GM19452 (cell line): Measurements from ENCODE around the gene TMPO.
A peak's percentile ranks its signal among the peaks of the same experiment; 100 is the strongest.
"Not testable (repeated sequence)": the region's sequence is repeated elsewhere in the genome, so short reads cannot be mapped to it uniquely, and the experiment has no call there.

Source experiments
- ATAC-seq: cut with Tn5 transposase; IDR thresholded peaks from one replicate; pipeline ENCODE4 v1.9.1; 2021; ENCODE audit not compliant: unreplicated experiment

Gene TMPO

DNA sequence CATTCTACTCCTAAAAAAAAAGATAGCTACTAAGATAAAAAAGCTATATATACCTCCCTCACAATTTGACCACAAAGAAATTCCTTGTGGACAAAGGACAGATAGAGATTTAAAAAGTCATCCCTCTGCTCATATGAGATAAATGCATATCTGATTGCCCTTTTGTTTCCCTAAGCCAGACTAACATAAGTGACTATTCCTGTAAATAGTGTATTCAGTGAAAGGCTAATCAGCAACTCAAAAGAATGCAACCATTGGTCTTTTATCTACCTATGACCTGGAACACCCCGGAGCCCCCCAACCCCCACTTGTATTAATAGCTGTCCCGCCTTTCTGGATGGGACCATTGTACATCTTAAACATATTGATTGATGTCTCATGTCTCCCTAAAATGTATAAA lies 6.3 kb upstream of the TMPO start:
- ATAC-seq: no peak

DNA sequence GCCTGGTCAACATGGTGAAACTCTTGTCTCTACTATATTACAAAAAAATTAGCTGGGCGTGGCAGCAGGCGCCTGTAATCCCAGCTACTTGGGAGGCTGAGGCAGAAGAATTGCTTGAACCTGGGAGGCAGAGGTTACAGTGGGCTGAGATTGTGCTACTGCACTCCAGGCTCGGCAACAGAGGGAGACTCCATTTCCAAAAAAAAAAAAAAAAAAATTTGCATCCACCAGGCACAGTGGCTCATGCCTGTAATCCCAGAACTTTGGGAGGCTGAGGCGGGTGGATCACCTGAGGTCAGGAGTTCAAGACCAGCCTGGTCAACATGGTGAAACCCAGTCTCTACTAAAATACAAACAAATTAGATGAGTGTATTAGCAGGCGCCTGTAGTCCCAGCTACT lies 3.6 kb upstream of the TMPO start:
- ATAC-seq: not testable (repeated sequence)

DNA sequence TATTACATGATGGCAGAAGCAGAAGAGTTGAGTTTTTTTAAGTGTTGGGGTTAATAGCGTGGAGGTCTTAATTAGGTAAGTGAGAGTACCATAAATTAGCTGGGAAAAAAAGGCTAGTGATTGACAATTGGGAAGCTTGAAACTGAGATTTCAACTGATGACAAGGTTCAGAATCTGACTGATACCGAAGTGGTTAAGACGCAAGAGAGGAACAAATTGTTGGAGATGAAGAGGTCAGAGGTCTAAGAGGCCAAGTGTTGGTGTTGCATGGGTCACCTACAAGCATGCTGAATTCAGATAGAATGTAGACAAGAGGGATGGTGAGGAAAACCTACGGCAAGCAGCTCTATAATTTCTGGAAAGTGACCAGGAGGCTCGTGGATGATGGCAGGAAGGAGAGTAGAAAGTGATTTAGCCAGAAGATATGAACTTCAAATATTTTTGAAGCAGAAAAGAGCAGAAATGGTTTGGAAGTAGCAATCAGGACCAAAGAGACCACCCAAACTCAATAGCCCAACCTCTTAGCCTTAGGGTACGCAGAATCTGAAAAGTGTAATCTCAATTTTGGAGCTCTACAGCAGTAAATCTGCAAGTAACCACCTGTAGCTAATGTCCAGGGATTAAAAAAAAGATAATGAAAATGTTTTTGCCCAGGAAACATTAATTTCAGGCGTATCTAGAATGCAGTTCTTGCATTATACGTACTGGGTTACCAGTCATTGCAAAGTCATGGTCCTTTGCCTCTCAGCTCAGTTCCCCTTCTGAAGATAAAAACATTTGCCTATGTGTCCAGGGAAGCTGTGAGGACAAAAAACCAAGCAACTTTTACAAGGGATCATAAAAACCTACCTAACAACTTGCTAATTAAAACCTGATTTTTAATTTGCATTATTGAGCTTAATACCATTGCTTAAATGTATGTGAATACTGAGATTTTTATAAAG lies 1.7 kb upstream of the TMPO start:
- ATAC-seq: no peak

DNA sequence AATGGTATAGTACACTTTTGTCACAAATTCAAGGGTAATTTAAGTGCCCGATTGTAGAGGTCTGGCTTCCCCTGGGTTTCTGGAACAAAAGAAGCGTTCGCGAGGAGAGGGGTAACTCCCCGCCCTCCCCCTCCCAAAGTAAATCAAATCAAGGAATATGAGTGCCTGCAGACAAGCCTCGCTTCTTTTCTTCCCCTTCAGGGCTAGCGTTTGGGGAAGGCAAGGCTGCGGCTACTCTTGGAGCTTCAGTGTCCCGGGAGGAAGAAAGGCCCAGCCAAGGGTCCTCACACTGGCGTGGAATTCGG lies 456 bp upstream of the TMPO start:
- ATAC-seq: no peak

DNA sequence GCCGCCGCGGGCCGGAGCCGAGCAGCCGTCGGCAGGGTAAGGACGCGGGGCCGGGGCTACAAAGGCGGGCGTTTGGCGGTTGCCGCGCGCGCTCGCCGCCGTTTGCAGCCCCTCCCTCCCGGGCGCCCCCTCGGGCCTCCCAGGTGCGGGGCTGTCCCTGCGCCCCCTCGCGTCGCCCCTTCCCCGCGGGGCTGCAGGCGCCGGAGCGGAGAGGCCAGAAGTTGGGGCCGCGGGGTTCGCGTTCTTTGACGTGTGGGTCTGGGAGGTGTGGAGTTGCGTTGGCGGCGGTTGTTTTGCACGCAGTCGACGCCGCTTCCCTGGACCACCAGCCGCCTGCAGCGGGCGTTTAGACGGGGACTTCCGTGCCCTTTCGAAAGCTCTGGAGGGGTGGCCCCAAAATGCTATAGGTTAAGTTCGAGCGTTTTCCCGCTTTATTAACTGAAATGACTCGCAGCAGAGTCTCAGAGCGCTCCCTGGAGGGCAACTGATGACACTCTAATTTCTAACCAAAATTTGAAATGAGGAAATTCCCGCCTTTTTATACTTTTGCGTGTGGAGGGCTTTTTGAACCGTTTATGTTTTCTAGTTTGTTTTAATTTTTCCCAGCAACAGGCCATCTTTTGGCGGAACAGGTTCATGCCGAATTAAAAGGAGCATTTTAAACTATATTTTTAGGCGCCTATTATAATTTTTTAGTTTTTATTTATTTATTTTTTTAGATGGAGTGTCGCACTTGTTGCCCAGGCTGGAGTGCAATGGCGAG lies 902 bp downstream of the TMPO start:
- ATAC-seq: peak; percentile 59

DNA sequence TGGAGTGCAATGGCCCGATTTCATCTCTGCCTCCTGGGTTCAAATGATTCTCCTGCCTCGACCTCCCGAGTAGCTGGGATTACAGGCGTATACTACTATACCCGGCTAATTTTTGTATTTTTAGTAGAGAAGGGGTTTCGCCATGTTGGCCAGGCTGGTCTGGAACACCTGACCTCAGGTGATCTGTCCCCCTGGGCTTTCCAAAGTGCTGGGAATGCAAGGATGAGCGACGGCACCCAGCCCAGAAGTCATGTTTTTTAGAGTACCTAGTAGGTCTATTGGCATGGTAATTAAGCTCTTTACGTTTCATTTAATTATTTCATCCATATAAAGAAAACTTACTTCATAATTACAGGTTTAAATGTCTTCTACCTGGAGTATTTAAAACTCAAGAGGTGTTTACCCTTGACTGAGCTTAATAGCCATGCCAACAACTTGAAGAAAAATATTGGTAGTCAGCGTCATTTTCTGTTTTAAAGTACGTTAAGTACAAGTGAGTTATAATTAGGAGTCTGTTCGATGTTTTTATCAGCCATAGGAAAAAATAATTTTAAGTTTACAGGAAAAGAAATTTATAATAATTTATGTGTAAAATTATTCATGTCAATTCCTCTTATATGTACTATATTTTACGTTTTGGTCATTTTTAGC lies 4.0 kb downstream of the TMPO start:
- no peak for ATAC-seq

DNA sequence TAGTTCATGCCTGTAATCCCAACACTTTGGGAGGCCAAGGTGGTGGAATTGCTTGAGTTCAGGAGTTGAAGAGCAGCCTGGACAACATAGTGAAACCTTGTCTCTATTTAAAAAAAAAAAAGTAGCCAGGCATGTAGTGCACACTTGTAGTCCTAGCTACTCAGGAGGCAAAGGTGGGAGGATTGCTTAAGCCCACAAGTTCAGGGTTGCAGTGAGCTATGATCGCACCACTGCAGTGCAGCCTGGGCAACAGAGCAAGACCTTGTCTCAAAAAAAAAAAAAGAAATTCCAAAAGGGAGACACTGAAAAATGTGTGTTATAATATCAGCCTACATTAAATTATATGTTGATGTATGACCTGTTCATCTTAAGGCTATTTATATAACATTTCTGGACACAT lies 14.7 kb downstream of the TMPO start:
- no peak for ATAC-seq

DNA sequence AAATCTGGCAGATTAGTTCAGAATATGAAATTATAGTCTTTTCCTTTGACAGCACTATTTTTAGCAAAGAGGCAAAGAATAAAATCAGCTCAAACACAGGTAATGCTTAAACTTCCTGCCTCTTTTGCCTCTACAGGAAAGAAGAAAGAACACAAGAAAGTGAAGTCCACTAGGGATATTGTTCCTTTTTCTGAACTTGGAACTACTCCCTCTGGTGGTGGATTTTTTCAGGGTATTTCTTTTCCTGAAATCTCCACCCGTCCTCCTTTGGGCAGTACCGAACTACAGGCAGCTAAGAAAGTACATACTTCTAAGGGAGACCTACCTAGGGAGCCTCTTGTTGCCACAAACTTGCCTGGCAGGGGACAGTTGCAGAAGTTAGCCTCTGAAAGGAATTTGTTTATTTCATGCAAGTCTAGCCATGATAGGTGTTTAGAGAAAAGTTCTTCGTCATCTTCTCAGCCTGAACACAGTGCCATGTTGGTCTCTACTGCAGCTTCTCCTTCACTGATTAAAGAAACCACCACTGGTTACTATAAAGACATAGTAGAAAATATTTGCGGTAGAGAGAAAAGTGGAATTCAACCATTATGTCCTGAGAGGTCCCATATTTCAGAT lies 17.4 kb downstream of the TMPO start:
- no peak for ATAC-seq

DNA sequence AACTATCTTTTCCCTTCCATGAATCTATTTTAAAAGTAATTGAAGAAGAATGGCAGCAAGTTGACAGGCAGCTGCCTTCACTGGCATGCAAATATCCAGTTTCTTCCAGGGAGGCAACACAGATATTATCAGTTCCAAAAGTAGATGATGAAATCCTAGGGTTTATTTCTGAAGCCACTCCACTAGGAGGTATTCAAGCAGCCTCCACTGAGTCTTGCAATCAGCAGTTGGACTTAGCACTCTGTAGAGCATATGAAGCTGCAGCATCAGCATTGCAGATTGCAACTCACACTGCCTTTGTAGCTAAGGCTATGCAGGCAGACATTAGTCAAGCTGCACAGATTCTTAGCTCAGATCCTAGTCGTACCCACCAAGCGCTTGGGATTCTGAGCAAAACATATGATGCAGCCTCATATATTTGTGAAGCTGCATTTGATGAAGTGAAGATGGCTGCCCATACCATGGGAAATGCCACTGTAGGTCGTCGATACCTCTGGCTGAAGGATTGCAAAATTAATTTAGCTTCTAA lies 18.4 kb downstream of the TMPO start:
- no peak for ATAC-seq

DNA sequence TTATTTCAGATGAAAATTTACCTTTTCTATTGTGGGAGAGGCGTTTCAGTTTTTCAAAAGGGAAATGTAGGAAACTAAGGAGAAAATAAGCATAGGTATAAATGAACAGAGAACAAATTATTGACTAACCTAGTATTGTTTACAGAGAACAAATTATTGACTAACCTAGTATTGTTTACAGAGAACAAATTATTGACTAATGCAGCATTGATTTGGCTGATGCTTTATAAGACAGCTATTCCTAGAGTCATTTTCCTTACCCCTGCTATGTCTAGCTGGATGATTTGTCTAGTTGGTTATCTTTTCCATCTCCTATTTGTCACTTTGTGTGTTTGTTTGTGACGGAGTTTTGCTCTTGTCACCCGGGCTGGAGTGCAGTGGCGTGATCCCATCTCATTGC lies 22.6 kb downstream of the TMPO start:
- ATAC-seq: no peak

DNA sequence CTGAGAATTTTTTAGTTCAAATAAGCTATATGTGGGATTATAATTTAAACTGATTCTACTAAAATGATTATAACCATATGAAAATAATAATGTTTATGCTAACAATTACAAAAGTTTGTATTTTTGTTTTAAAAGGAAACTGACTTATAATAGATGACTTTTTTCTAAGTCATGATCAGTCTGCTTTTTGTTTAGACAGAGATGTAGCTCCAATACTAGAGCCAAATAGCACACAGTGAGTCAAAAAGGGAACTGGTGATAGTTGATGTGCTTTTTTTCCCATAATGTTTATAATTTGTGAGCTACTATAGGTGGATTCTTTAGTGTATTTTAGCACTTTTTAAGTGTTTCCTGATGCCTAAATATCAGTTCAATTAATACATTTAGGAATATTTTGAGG lies 28.3 kb downstream of the TMPO start:
- ATAC-seq: no peak

DNA sequence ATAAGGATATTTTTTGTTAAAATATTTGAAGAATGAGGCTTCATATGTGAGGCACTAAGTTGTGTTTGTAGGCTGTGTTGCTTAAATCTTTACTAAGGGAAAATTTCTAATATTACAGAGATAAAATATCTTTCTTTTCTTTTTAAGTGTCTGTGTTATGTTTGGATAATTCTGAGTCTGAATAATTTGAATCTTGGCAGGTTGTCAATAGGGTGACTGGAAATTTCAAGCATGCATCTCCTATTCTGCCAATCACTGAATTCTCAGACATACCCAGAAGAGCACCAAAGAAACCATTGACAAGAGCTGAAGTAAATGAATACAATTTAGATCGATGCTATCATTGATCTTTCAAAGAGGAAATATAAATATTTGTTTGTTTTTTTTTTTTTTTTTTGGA lies 29.4 kb downstream of the TMPO start:
- no peak for ATAC-seq

DNA sequence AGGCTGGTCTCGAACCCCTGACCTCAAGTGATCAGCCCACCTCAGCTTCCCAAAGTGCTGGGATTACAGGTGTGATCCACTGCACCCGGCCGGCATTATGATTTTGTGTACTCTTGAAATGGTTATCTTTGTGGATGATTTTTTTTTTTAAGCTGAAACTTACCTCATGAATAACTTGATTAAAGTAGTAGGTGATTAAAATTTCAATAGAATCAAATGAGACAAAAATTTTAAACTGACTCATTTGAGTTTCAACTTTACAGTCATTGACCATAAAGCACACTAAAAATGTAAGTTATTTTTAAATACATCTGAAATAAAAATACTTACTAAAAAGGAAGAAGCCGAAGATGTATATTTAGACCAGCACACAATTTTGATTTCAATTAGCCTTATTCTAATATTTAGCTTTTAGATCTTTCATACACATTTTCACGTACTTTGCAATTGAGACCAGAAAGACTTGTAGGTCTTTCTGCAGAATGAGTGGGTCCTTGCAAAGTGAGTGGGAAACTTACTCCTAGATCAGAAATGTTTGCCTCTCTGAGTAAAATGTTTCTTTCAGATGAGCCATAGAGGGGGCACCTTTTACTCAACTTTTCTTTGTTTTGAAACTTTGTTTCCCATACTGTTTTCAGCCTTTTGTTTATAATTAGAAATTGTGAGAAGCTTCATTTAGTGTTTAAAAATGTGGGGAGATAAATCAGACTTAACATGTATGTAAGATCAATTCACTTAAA lies 34.2 kb downstream of the TMPO start:
- no peak for ATAC-seq

DNA sequence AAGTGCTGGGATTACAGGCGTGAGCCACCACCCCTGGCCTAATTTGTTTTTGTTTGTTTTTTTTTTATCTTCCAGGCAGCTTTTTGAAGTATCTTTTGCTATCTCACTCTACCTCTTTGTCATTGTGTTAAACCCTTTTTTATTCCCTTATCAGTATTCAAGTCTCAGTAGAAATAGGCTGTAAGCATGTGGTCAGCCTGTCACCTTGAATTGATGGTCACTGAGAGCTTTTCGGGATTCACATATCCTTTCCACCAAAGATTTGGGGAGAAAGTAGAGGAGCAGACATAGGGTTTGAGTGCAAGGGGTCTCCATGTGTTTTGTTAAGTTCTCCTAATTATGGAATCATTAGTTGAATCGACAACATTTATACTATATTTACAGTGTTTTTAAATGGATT lies 36.4 kb downstream of the TMPO start:
- no peak for ATAC-seq

DNA sequence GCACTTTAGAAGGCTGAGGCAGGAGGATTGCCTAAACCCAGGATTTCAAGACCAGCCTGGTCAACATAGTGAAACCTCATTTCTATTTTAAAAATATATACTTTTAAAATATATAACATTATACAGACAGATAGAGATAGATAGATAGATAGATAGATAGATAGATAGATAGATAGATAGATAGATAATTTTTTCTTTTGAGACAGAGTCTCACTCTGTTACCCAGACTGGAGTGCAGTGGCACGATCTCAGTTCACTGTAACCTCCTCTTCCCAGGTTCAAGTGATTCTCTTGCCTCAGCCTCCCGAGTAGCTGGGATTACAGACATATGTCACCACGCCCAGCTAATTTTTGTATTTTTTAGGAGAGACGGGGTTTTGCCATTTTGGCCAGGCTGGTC lies 42.7 kb downstream of the TMPO start:
- not testable (repeated sequence) for ATAC-seq

DNA sequence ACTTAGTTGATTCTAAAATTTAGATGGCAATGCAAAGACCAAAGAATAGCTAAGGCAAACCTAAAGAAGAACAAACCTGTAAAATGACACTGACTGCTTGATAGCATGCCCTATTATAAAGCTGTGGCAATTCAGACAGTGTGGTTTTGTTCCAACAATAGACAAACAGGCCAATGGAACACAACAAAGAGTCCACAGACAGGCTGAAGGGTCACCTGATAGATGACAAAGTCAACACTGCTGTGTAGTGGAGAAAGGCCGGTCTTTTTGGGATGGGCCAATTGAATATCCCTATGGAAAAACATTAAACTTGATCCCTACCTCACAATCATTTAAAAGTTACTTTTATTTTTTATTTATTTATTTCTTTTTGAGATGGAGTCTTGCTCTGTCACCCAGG lies 44.3 kb downstream of the TMPO start:
- no peak for ATAC-seq

DNA sequence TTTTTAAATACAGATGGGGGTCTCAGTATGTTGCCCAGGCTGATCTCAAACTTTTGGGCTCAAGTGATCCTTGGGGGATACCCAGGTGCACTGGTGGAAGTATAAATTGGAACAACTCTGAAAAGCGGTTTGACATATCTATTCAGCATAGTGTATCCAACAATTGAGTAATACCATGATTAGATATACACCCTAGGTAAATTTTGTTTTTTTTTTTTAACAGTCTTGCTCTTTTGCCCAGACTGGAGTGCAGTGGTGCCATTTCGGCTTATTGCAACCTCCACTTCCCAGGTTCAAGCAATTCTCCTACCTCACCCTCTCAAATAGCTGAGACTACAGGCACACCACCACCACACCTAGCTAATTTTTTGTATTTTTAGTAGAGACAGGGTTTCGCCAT lies 46.5 kb downstream of the TMPO start:
- ATAC-seq: no peak

DNA sequence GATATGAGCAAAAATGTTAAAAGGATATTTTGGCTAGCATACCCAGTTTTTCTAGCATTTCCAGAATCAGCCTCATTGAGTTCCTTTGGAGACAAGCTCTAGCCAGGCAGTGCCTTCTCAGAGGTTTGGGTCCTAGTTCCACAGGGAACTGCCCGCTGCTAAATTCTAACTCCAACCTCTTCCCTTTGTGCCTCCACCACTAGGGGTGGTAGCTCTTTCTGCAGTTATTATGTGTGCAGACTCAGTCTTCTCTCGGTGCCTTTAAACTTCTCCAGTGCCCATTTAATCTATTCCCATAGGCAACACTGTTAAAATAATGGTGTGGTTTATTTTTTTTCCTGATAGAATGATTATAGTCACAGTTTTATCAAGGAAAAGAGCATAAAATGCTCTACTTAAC lies 56.6 kb downstream of the TMPO start:
- ATAC-seq: no peak

DNA sequence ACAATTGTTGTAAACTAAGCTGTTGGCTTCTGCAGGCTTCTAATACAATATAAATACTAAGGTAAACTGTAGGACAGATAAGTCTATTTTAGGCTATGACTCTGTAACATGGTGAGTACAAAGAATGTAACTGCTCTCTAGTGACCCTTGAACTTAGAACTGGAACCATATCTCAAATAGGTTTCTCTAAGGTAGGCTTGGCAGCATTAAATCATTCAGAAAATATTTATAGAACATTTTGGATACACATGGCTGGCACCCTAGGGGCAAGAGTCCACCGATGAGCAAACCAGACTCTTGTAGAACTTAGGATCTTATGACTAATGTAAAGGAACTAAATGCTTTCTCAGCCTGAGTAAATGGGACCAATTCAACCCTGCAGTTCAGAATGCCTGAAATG lies 58.7 kb downstream of the TMPO start:
- no peak for ATAC-seq

DNA sequence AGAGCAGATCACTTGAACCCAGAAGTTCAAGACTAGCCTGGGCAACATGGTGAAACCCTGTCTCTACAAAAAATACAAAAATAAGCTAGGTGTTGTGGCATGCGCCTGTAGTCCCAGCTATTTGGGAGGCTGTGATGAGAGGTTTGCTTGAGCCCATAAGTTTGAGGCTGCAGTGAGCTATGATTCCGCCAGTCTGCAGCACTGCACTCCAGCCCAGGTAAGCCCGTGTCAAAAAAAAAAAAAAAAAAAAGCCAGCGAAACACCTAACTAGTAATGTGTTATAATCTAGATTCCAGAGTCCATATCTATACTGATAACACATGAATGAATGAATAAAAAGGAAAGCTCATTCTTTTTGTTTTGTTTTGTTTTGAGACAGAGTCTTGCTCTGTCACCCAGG lies 59.6 kb downstream of the TMPO start:
- ATAC-seq: no peak

DNA sequence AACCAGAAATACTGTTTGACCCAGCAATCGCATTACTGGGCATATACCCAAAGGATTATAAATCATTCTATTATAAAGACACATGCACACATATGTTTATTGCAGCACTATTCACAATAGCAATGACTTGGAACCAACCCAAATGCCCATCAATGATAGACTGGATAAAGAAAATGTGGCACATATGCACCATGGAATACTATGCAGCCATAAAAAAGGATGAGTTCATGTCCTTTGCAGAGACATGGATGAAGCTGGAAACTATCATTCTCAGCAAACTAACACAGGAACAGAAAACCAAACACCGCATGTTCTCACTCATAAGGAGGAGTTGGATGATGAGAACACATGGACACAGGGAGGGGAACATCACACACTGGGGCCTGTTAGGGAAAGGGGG lies 61.4 kb downstream of the TMPO start:
- not testable (repeated sequence) for ATAC-seq
